Thyroid gland (tissue), 4 donors: ENCODE results near the gene SLC48A1. TPM values are rescaled to one million over a fixed set of nuclear protein-coding genes. Genes with fewer than 3 reads are reported as not detected.

Experiments used
- DNase-seq, 2 donors: peaks; one replicate each; pipeline ENCODE4 v3.0.0-alpha.2; 2019
- H3K27ac ChIP-seq, 3 donors: fragments of 200-600 bp; sonication (generic); 1 replicate in 2 of 3; 2 replicates in 1 of 3; pipeline ENCODE4 v1.5.1; 2016 to 2019; ENCODE audit warnings: mild to moderate bottlenecking in 1 of 3, moderate library complexity in 1 of 3
- H3K27me3 ChIP-seq: fragments of 200-600 bp; sonication (generic); one replicate; pipeline ENCODE4 v1.5.1; 2019
- H3K36me3 ChIP-seq, 2 donors: fragments of 200-600 bp; sonication (generic); one replicate each; pipeline ENCODE4 v1.5.1; 2016 to 2019
- H3K4me1 ChIP-seq, 2 donors: fragments of 200-600 bp; sonication (generic); one replicate each; pipeline ENCODE4 v1.5.1; 2017 to 2019
- H3K4me3 ChIP-seq, 3 donors: fragments of 200-600 bp; sonication (generic); replicated peaks in 1 of 3; 1 replicate in 2 of 3; 2 replicates in 1 of 3; pipeline ENCODE4 v1.5.1; 2016; ENCODE audit warnings: mild to moderate bottlenecking in 1 of 3
- H3K9me3 ChIP-seq: fragments of 200-600 bp; sonication (generic); one replicate; pipeline ENCODE4 v1.5.1; 2017
- POLR2A ChIP-seq, 2 donors: fragments of 450-650 bp; IDR thresholded peaks; one replicate each; pipeline ENCODE4 v1.6.1; 2017; ENCODE audit warnings: antibody characterized with exemption in 2 of 2, mild to moderate bottlenecking in 2 of 2, moderate library complexity in 1 of 2
- WGBS, 2 donors: methylation state at CpG; one replicate each; pipeline ENCODE4 v1.1.5; 2017; 5-methylcytosine and 5-hydroxymethylcytosine counted together
- intact Hi-C: fragments of 100-400 bp; cut with DNase I; formaldehyde crosslinking; loops from one replicate; pipeline ENCODE4 v1.15.1; 2023
- total RNA-seq, 4 donors: library from RNA; depleted of rRNA; stranded (reverse); fragments of >200 nt; gene quantifications; one replicate each; pipeline ENCODE4 v1.2.3, GENCODE V29; 2016
- TF ChIP-seq, protein P1 (sequence below), 6 experiments: fragments of 200-600 bp in 3 of 6; fragments of 450-650 bp in 3 of 6; sonication (generic) in 3 of 6; IDR thresholded peaks; one replicate each; pipeline ENCODE4 v1.5.1; 2016 to 2019; ENCODE audit warnings: antibody characterized with exemption in 6 of 6, mild to moderate bottlenecking in 2 of 6, inconsistent platforms in 1 of 6, moderate library complexity in 1 of 6

SLC48A1 gene
- total RNA-seq, 4 donors from 2014 or later: 59.3 to 276 (median 187) TPM

DNA sequence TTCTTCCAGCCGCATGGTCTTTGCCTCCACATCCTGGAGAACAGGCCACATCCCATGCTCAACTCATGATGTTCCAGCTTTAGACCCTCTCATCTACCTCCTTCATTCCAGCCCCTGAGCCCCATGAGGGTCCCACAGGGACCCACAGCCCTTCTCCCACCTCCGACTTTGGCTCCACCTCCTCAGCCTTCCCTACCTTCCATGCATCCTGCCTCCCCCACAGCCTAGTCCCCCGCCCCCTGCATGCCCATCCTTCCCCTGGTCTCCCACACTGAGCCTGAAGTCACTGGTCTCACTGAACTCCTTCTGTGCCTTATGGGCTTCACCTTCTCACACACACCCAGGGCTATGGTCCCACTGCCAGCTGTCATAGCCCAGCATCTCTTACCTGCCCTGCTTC is 24.1 kb upstream of the SLC48A1 start:
- H3K4me3 ChIP-seq: no peak overlapping the region
- intact Hi-C loops: no loop called here
- no peaks in the 10 kb centered on the region for H3K9me3 ChIP-seq
- WGBS, 2 donors: 94 to 100% methylated on average over 3 of the region's 3 CpGs
- H3K36me3 ChIP-seq: peaks cover 45 to 53% of the 10 kb centered on the region in 2 donors
- H3K4me1 ChIP-seq: peaks cover 32 to 45% of the 10 kb centered on the region in 2 donors
- no peaks in the 10 kb centered on the region for H3K27me3 ChIP-seq
- no peak overlapping the region for H3K27ac ChIP-seq
- TF ChIP-seq, protein P1, sequence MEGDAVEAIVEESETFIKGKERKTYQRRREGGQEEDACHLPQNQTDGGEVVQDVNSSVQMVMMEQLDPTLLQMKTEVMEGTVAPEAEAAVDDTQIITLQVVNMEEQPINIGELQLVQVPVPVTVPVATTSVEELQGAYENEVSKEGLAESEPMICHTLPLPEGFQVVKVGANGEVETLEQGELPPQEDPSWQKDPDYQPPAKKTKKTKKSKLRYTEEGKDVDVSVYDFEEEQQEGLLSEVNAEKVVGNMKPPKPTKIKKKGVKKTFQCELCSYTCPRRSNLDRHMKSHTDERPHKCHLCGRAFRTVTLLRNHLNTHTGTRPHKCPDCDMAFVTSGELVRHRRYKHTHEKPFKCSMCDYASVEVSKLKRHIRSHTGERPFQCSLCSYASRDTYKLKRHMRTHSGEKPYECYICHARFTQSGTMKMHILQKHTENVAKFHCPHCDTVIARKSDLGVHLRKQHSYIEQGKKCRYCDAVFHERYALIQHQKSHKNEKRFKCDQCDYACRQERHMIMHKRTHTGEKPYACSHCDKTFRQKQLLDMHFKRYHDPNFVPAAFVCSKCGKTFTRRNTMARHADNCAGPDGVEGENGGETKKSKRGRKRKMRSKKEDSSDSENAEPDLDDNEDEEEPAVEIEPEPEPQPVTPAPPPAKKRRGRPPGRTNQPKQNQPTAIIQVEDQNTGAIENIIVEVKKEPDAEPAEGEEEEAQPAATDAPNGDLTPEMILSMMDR (IDR thresholded peaks at IDR 0.05): no peak
- TF ChIP-seq POLR2A (IDR thresholded peaks at IDR 0.05): no peak
- no peak for DNase-seq

DNA sequence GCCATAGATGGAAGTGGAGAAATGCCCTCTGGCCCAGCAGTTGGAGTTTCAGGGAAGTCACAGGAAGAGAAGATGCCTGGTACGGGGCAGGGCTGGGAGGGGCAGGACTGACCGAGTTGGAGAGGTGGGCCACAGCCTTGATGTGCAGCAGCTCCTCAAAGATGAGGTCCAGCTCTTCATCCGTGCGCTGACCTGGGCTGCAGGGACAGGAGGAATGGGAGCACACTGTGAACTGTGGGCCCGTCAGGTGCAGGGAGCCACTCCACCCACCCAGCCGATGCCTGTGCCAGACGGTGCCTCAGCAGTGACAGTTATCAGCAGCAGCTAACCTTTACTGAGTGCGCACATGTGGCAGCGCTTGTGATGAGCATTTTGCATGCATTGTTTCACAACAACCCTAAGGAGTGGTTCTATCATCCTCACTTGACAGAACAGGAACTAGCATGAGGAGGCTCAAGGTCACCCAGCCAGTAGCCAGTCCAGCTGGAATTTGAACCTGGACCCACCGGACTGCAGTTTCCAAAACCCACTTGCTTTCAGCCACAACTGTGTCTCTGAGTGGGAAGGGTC is 22.7 kb upstream of the SLC48A1 start:
- 91 to 97% methylated on average over 9 to 10 of the region's 10 CpGs for WGBS, 2 donors
- no peaks in the 10 kb centered on the region for H3K9me3 ChIP-seq
- H3K36me3 ChIP-seq: peaks cover 45 to 53% of the 10 kb centered on the region in 2 donors
- H3K4me3 ChIP-seq: no peak overlapping the region
- no peaks in the 10 kb centered on the region for H3K27me3 ChIP-seq
- TF ChIP-seq, protein P1 (IDR thresholded peaks at IDR 0.05): no peak
- TF ChIP-seq POLR2A (IDR thresholded peaks at IDR 0.05): no peak
- peaks cover 40 to 45% of the 10 kb centered on the region in 2 donors for H3K4me1 ChIP-seq
- DNase-seq: no peak
- intact Hi-C loops: no loop called here
- peak overlapping the region in 1 of 3 donors; percentile 10 for H3K27ac ChIP-seq

DNA sequence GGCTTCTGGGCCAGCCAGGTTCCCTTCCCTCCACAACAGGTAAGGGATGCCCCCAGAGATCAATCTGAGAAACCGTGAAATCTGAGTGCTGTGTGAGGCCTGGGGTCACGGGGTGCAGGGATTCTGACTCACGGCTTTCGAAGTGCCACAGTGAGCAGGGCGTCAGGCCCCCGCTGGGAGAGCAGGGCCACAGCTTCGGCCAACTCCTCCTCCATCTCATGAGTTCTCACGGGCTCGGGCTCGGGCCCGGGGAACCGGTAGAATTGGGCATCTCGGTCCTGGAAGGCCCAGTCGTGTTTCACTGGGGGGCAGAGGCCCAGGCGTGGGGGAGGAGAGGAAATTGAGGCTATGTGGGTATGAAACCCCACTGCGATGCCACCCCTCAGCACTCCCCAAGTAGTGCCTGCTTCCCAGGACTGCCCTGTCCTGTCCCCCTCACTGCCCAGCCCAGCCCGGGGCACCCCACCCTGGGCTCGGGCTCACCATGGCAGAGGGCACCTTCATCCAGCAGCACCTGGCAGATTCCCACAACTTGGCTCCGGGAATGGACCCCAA is 22.0 kb upstream of the SLC48A1 start:
- intact Hi-C loops: no loop called here
- TF ChIP-seq, protein P1 (IDR thresholded peaks at IDR 0.05): no peak
- TF ChIP-seq POLR2A (IDR thresholded peaks at IDR 0.05): no peak
- no peak for DNase-seq
- 90 to 95% methylated on average over 19 of the region's 19 CpGs for WGBS, 2 donors
- Histone ChIP-seq H3K27ac (peak overlapping the region in 1 of 3 donors; percentile 94), H3K4me3 (no peak overlapping the region), H3K36me3 (peaks cover 45 to 53% of the 10 kb centered on the region in 2 donors), H3K4me1 (peaks cover 41 to 45% of the 10 kb centered on the region in 2 donors), H3K9me3 (no peaks in the 10 kb centered on the region), H3K27me3 (no peaks in the 10 kb centered on the region)

DNA sequence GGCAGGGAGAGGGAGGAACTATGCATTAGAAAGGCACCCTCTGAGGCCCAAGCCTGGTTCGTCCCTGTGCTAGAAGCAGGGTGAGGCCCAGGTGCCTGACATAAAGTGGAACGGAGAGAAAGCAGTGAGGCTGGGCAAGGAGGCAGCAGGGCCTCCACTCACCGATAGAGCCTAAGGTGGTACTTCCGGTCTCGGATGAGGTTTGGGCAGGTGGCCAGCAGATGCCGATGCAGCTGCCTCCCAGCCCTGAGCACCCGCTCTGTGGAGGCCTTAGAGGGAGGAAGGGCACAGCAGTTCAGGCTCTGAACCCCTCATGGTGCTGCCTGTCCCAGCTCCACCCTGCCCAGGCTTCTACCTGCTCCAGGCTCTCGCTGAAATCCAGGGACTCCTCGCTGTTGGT is 21.5 kb upstream of the SLC48A1 start:
- Histone ChIP-seq H3K9me3 (no peaks in the 10 kb centered on the region), H3K4me3 (no peak overlapping the region), H3K4me1 (peaks cover 44 to 46% of the 10 kb centered on the region in 2 donors), H3K27me3 (no peaks in the 10 kb centered on the region), H3K27ac (peak overlapping the region in 1 of 3 donors; percentile 94), H3K36me3 (peaks cover 43 to 50% of the 10 kb centered on the region in 2 donors)
- 81 to 89% methylated on average over 9 of the region's 9 CpGs for WGBS, 2 donors
- TF ChIP-seq POLR2A (IDR thresholded peaks at IDR 0.05): no peak
- TF ChIP-seq, protein P1 (IDR thresholded peaks at IDR 0.05): no peak
- intact Hi-C loops: no loop called here
- DNase-seq: no peak

DNA sequence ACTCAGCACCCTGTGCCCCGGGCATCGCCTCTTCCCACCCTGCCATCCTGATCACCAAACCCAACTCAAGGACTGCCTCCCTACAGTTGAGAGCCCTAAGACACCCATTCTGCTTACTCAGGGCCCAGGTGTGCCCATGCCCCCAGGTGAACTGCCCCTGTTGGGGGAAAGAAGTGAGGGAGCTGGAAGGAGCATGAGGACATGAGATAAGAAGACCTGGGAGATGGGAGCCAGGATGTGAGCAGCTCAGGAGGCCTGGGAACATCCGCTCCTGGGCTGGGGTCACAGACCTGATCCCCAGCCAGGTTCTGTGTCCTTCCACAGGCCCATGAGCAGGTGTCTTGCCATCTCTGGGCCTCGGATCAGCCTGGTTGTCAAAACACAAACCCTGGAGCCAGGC is 20.9 kb upstream of the SLC48A1 start:
- no peaks in the 10 kb centered on the region for H3K9me3 ChIP-seq
- H3K27me3 ChIP-seq: no peaks in the 10 kb centered on the region
- TF ChIP-seq, protein P1 (IDR thresholded peaks at IDR 0.05): no peak
- TF ChIP-seq POLR2A (IDR thresholded peaks at IDR 0.05): no peak
- intact Hi-C loops: no loop called here
- H3K27ac ChIP-seq: peak overlapping the region in 2 of 3 donors; percentile 94 to 95
- H3K4me3 ChIP-seq: no peak overlapping the region
- peaks cover 49 to 51% of the 10 kb centered on the region in 2 donors for H3K4me1 ChIP-seq
- DNase-seq: no peak
- H3K36me3 ChIP-seq: peaks cover 38 to 44% of the 10 kb centered on the region in 2 donors
- 87 to 93% methylated on average over 3 to 4 of the region's 4 CpGs for WGBS, 2 donors
